GM20000 (cell line): ENCODE results near the gene HIP1.
"Not testable (repeated sequence)": the region's sequence is repeated elsewhere in the genome, so short reads cannot be mapped to it uniquely, and the experiment has no call there.

Experiments
- DNase-seq: peaks from one replicate; pipeline ENCODE4 v3.0.0; 2012; ENCODE audit warnings: low spot score
- TF ChIP-seq, protein P1 (sequence below): IDR thresholded peaks from 2 replicates; pipeline ENCODE4 v1.5.1; 2012; ENCODE audit warnings: mild to moderate bottlenecking, control low read depth; ENCODE audit errors: extremely low read depth, missing control alignments

Gene HIP1

DNA sequence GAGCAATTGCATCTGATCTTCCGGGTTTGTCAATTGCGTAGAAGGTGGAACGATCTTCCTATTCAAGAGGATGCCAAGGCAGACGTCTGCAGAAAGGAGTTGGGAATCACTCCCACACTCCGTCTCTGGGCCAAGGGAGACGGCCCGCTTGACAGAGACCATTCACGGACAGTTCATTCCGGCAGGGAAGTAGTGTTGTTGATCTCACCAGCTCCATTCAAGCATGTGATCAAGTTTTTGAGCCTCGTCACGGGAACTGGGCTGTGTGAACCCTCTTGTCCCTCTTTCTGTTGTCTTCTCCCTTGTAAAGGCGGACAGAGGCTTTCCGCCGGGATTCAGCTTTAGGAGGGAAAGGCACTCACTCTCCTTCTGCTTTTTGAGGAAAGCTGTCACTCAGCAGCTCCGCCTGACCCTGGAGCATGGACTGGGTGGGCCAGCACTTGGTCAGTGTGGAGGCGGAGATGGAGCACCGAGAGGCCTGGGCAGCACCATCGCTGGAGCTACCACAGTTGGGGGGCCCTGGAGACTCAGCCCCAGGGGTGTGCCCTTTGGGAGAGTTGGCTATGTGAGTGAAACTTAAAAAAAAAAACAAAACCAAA, 201.7 kb downstream of the HIP1 start:
- no peak for DNase-seq
- TF ChIP-seq, protein P1, sequence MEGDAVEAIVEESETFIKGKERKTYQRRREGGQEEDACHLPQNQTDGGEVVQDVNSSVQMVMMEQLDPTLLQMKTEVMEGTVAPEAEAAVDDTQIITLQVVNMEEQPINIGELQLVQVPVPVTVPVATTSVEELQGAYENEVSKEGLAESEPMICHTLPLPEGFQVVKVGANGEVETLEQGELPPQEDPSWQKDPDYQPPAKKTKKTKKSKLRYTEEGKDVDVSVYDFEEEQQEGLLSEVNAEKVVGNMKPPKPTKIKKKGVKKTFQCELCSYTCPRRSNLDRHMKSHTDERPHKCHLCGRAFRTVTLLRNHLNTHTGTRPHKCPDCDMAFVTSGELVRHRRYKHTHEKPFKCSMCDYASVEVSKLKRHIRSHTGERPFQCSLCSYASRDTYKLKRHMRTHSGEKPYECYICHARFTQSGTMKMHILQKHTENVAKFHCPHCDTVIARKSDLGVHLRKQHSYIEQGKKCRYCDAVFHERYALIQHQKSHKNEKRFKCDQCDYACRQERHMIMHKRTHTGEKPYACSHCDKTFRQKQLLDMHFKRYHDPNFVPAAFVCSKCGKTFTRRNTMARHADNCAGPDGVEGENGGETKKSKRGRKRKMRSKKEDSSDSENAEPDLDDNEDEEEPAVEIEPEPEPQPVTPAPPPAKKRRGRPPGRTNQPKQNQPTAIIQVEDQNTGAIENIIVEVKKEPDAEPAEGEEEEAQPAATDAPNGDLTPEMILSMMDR: no peak

DNA sequence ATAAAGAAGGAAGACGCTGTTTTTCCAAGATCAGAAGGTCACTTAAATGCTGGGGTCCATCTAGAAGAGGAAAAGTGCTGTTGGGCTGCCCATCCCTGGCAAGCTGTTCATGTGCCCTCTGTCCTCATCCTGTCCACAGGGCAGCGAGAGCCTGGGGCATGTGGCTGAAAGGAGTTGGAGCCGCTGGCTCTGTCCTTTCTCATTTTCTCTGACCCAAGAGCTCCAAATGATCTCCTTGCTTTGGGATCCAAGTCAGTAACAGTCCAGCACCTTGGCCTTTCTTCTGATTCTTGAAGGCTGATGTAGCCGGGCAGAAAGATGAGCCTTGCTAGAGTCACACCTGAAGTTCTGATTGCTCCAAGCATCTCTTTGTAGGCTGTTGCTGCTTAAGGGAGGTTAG, 202.2 kb downstream of the HIP1 start:
- TF ChIP-seq, protein P1: no peak

DNA sequence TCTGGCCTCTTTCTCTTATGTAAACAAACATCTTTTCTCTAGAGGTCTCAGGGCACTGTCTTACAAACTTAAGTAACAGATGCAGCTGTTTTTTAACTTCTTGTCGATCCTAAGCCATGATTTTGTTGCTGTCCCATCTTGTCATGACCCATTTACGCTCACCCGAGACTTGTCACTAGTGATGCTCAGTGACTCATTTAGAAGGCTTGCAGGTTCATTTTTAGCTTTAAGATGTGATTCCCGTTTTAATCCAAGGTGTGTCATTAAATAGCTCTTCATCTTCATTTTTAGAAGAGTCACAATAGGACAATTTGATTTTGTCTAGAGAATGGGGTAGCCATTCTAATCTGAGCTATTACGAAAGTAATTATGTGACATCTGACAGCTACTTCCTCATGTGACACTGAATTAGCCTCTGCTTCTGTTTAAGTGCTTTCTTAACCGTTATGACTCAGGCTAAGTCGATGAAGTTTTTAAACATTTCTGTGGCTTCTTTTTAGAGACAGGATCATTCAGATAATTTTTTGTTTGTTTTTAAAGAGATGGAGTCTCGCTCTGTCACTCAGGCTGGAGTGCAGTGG, 203.9 kb downstream of the HIP1 start:
- TF ChIP-seq, protein P1: no peak
- peak; percentile 73 for DNase-seq

More for the DNA sequence above, 202.2 kb downstream of the HIP1 start:
- DNase-seq: no peak

DNA sequence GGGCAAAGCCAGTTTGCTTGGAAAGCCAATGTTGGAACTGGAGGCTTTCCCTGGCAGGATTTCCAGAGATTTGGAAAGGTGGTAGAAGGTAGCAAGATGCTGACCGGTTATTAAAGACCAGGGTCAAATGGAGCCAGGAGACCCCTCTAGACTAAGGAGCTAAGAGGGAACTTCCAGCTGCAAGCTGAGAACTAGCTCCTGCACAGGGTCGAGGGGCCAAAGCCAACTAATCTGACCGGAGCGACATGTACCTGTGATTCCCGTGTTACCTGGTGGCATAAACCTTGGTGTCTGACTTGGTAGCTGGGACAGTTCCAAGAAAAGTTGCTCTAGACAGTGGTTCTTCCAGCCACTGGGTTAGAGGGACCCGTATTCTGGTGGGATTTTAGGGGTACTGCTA, 204.8 kb downstream of the HIP1 start:
- no peak for DNase-seq
- TF ChIP-seq, protein P1: no peak

DNA sequence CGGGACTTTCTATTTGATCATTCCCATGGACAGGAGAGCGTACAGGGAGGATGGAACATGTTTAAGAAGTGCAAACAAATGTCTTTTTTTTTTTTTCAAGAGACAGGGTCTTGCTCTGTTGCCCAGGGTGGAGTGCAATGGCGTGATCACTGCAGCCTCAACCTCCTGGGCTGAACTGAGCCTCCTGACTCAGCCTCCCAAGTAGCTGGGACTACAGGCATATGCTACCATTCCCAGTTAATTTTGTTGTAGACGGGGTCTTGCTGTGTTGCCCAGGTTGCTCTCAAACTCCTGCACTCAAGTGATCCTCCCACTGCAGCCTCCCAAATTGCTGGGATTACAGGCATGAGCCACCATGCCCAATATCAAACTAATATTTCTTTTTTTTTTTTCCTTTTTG, 206.1 kb downstream of the HIP1 start:
- TF ChIP-seq, protein P1: no peak

DNA sequence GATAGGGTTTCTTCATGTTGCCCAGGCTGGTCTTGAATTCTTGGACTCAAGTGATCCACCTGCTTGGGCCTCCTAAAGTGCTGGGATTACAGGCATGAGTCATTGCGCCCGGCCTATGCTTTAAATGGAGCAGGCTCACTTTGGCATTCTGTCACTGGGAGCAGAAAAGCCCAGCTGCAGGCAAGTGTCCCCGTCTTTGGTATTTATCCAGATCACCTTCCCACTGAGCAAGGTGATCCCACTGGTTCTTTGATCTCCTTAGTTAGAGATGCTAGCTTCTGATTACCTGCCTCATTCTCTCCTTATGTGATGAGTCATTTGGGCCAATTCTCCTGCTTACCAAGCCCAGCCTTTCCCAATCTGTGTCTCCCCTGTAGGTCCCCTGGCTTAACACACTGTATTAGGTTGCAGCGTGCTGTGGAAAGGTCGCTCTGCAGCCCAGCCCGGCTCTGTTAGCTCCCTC, 207.4 kb downstream of the HIP1 start:
- DNase-seq: no peak
- TF ChIP-seq, protein P1: no peak

More for the DNA sequence above, 206.1 kb downstream of the HIP1 start:
- DNase-seq: no peak

DNA sequence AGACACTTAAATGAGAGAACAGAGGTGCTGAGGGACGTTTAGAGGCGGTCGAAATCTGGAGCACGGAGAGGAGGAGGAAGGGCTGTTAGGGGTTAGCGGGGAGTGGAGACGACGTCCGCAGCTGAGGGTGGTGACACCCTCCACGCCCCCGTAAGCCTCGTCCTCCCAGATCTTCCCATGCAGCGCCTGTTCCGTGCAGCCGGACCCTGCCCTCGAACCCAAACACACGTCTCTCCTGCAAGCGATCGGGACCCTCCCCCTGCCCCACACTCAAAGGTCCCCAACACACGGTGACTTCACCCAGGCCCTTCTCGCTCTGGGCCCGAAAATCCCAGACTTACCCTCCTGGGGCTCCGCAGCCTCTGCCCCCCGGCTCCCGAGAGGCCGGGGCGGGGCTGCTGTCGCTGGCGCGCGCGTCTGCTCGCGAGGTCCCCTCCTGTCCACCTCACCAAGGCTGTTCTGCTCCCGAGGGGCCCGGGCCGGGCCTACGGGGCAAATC, 211.5 kb downstream of the HIP1 start:
- not testable (repeated sequence) for DNase-seq

DNA sequence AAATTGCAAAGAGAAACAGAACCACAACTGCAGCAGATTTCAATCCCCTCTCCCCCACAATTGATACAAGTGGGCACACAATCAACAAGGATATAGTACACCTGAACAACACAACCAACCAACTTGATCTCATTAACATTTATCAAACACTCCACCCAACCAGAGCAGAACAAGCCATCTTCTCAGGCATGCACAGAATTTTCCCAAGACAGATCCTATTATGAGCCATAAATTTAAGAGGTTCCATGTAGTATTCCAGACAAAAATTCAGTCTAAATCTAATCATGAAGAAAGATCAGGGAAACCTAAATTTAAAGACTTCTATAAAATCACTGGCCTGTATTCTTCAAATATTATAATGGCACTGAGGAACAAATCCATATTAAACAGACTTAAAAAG, 217.0 kb downstream of the HIP1 start:
- not testable (repeated sequence) for DNase-seq

DNA sequence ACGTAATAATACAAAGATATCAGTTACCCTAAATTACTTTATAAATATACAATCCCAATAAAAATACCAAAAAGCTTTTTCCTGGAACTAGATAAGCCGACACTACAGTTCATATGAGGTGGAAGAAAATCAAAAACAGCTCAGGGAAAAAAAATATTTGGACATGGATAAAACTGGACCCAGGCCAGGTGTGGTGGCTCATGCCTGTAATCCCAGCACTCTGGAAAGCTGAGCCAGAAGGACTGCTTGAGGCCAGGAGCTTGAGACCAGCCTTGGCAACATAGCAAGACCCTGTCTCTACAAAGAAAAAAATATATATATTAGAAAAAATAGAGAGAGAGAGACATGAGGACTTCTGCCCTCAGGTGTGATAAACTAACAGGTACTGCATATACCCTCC, 219.9 kb downstream of the HIP1 start:
- not testable (repeated sequence) for DNase-seq

DNA sequence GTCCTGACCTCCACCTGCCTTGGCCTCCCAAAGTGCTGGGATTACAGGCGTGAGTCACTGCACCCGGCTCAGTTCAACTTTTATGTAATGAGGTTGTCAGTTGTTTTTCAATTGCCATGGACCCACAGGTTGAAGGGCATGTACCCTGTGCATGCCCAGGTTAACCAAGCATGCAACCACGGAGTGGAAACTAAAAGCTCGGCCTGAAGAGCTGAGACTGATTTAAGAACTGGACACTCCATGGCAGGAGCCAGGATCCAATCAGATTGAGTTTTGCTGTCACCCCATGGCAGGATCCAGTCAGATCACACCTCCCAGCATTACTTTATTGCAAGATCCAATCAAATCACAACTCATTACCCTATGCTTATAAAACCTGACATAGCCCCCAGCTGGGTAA, 229.7 kb downstream of the HIP1 start:
- not testable (repeated sequence) for DNase-seq

DNA sequence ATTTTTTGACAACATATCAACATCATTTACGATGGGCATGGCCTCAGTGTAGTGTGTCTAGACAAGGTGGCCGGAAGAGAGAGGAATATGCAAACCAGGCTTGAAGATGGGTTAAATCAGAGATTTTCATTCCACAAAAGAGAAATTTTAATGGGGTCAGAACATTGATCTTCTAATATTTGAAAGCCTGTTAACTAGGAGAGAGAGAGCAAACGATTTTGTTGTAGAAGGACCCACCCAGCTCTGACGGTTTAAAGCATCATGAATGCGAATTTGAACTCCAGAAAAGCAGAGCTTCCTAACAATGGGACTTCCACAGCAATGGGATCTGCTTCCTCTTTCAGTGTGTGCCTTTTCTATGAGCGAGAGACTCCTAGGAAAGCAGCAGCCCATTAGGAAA, 246.7 kb downstream of the HIP1 start, which contains the start of gene SPDYE5:
Gene SPDYE5, plus strand, starts transcription at position 301 of the 400 bp plus-strand sequence. CDS start 1,728 bp downstream, outside the sequence.
- DNase-seq: not testable (repeated sequence)

DNA sequence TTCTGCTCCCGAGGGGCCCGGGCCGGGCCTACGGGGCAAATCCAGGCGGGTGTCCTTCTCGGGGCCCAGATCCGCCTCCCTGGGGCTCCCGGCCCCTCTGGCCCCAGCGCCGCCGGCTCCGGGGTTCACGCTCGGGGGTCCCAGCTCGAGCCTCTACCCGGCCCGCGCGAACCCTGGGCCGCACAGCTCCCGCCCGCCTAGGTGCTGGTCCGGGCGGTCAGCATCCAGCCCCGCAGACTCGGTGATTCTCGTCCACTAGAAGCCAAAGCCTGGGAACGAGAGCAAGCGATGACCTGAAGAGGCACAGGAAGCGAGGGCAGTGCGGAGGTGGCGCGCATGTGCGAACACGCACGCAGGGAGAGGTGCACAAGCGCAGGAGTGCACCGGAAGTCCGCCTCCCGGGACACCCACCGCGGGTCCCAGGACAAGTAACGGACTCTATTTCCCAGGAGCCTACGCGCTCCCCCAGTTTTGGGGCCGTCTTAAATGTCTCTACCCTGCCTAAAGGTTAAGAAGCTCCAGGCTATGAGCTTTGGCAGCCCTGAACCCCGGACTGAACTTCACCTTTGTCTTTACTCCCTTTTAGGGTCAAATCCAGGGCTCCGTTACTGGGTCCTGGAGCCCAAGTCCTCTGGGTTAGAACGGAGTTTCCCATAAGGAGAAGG, 252.6 kb downstream of the HIP1 start, which contains the start of gene POM121C:
Gene POM121C, minus strand, starts transcription at position 321 of the 665 bp plus-strand sequence. CDS start 44,803 bp downstream, outside the sequence.
- DNase-seq: peak; percentile 85
